ENCODE data around the gene PLG. TPM values are rescaled to one million over a fixed set of nuclear protein-coding genes. Genes with fewer than 3 reads are reported as not detected.

Gene PLG
- total and polyA plus RNA-seq, 2 of the 4 experiments (the other 2 are of a cell fraction), result not detected

- Histone ChIP-seq H3K4me2 (ENCODE audit: low read depth, low read length) (no peak overlapping the region), H4K20me1 (ENCODE audit: insufficient read depth, low read length) (no peaks in the 10 kb centered on the region), H2BK15ac (ENCODE audit: low read depth, low read length) (no peak overlapping the region), H3K4me1 (ENCODE audit: control insufficient read depth, insufficient read depth, low read length) (no peaks in the 10 kb centered on the region), H3K4ac (ENCODE audit: low read depth, low read length) (no peak overlapping the region), H3K14ac (replicated peaks; ENCODE audit: low read depth, low read length) (no peak overlapping the region), H3K23ac (ENCODE audit: low read depth, low read length) (no peak overlapping the region), H2BK5ac (ENCODE audit: low read depth, low read length, poor library complexity, severe bottlenecking) (no peak overlapping the region), H4K91ac (ENCODE audit: insufficient read depth, low read depth, low read length) (no peak overlapping the region), H3K56ac (ENCODE audit: extremely low read depth, insufficient read depth, low read length) (no peak overlapping the region), H3K27ac (ENCODE audit: insufficient read depth, low read length) (no peak overlapping the region), H2BK20ac (ENCODE audit: low read depth, low read length) (no peak overlapping the region), H3K79me1 (ENCODE audit: low read depth in 1 of 2, low read length in 2 of 2) (no peaks in the 10 kb centered on the region), H3K9ac (ENCODE audit: low read depth, low read length) (no peak overlapping the region), H3K9me3 (ENCODE audit: control insufficient read depth, insufficient read depth, low read length) (peaks cover 24% of the 10 kb centered on the region), H3K9me1 (ENCODE audit: insufficient read depth, low read length) (no peaks in the 10 kb centered on the region), H4K5ac (ENCODE audit: low read depth, low read length) (no peak overlapping the region), H4K8ac (ENCODE audit: low read depth in 2 of 2, low read length in 2 of 2) (no peak overlapping the region), H3K36me3 (ENCODE audit: control insufficient read depth, insufficient read depth, low read length) (no peaks in the 10 kb centered on the region), H2AFZ (replicated peaks; ENCODE audit: low read length, poor library complexity) (no peak overlapping the region), H3K4me3 (ENCODE audit: insufficient read depth, low read depth, low read length) (no peak overlapping the region), H2AK9ac (replicated peaks; ENCODE audit: low read depth, low read length, poor library complexity) (no peak overlapping the region), H3K18ac (ENCODE audit: low read depth, low read length) (no peak overlapping the region), H2AK5ac (ENCODE audit: low read depth, low read length) (no peak overlapping the region), H2BK120ac (ENCODE audit: low read depth, low read length) (no peak overlapping the region), H3K27me3 (ENCODE audit: control insufficient read depth, insufficient read depth, low read length) (no peaks in the 10 kb centered on the region)
- ChIA-PET POLR2A (ENCODE audit: unreplicated experiment) (no interaction called here), CTCF (no interaction called here)
- TF ChIP-seq RFX5 (IDR thresholded peaks at IDR 0.05; ENCODE audit: low read depth, low read length) (no peak), MXI1 (IDR thresholded peaks at IDR 0.05; ENCODE audit: borderline replicate concordance, low read depth, low read length) (no peak), NFE2L2 (IDR thresholded peaks at IDR 0.05; ENCODE audit: low read depth, low read length) (no peak), SMC3 (IDR thresholded peaks at IDR 0.05; ENCODE audit: low read depth, low read length) (no peak), RCOR1 (IDR thresholded peaks at IDR 0.05; ENCODE audit: insufficient replicate concordance, low read length) (no peak), CHD1 (IDR thresholded peaks at IDR 0.05; ENCODE audit: low read depth, low read length) (no peak), CEBPB (IDR thresholded peaks at IDR 0.05; ENCODE audit: low read depth, low read length) (no peak), FOS (IDR thresholded peaks at IDR 0.05; ENCODE audit: low read depth, low read length) (no peak), CTCF (conservative IDR thresholded peaks at IDR 0.05; ENCODE audit: low read depth, low read length) (no peak), RAD21 (IDR thresholded peaks at IDR 0.05; ENCODE audit: low read length) (no peak), MAZ (IDR thresholded peaks at IDR 0.05; ENCODE audit: borderline replicate concordance, low read depth, low read length) (no peak)
- TF ChIP-seq, protein P1, sequence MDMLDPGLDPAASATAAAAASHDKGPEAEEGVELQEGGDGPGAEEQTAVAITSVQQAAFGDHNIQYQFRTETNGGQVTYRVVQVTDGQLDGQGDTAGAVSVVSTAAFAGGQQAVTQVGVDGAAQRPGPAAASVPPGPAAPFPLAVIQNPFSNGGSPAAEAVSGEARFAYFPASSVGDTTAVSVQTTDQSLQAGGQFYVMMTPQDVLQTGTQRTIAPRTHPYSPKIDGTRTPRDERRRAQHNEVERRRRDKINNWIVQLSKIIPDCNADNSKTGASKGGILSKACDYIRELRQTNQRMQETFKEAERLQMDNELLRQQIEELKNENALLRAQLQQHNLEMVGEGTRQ (IDR thresholded peaks at IDR 0.05; ENCODE audit: low read depth, low read length), result no peak
- TF ChIP-seq, protein P2, sequence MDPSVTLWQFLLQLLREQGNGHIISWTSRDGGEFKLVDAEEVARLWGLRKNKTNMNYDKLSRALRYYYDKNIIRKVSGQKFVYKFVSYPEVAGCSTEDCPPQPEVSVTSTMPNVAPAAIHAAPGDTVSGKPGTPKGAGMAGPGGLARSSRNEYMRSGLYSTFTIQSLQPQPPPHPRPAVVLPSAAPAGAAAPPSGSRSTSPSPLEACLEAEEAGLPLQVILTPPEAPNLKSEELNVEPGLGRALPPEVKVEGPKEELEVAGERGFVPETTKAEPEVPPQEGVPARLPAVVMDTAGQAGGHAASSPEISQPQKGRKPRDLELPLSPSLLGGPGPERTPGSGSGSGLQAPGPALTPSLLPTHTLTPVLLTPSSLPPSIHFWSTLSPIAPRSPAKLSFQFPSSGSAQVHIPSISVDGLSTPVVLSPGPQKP (IDR thresholded peaks at IDR 0.05; ENCODE audit: borderline replicate concordance, low read depth, low read length), result no peak
- intact Hi-C loops (cut with micrococcal nuclease), result no loop called here
- dilution Hi-C loops (cut with HindIII; ENCODE audit: low sequenced_read_pairs, unreplicated experiment), result no loop called here
- WGBS, 2 experiments (ENCODE audit: extremely low coverage in 2 of 2, insufficient read length in 1 of 2), result 32% methylated on average over 2 of the region's 9 CpGs; no CpG with 5 or more reads in 1 of the 2 experiments
- in situ Hi-C loops (cut with MboI; ENCODE audit: low sequenced_read_pairs), result no loop called here
- ATAC-seq (ENCODE audit: low read depth) (no peak), DNase-seq (no peak)
- BruUV-seq (replicated peaks), result no TSS peak
These were observed 34.2 kb upstream of the PLG start for GRCh38 chr6:160667639-160668481.

All from IMR-90 (cell line).